BJ (cell line): ENCODE results near the gene DGKB. TPM values are rescaled to one million over a fixed set of nuclear protein-coding genes. Genes with fewer than 3 reads are reported as not detected.

Experiments used
- CTCF ChIA-PET: fragments of 350-600 bp; formaldehyde crosslinking; extraction: SDS; loops from one replicate; lab custom pipeline; 2021; ENCODE audit warnings: antibody characterized with exemption, inconsistent platforms; lab: Yijun Ruan, JAX
- POLR2A ChIA-PET: fragments of 300-600 bp; sonication (Branson Sonifier 250); formaldehyde crosslinking; extraction: SDS; loops from one replicate; lab custom pipeline; 2021; ENCODE audit warnings: antibody characterized with exemption; lab: Charles Lee
- DNase-seq: peaks from one replicate; pipeline ENCODE4 v3.0.0-alpha.2; 2011; ENCODE audit warnings: low read depth
- H3K27me3 ChIP-seq: 2 replicates; pipeline ENCODE4 v1.6.0; 2011; ENCODE audit warnings: low read length; ENCODE audit not compliant: control insufficient read depth, insufficient read depth
- H3K36me3 ChIP-seq: 2 replicates; pipeline ENCODE4 v1.5.1; 2011; ENCODE audit warnings: low read length; ENCODE audit not compliant: control insufficient read depth, insufficient read depth
- H3K4me3 ChIP-seq: 2 replicates; pipeline ENCODE4 v1.5.1; 2011; ENCODE audit warnings: low read depth, mild to moderate bottlenecking, control low read depth, low read length
- CTCF ChIP-seq: IDR thresholded peaks from 2 replicates; pipeline ENCODE4 v1.5.1; 2011; ENCODE audit warnings: low read depth, mild to moderate bottlenecking, control low read depth, inconsistent platforms, low read length, moderate library complexity; ENCODE audit not compliant: insufficient read depth
- polyA plus RNA-seq: library from polyadenylated mRNA; depleted of rRNA; stranded (reverse); fragments of >200 nt; gene quantifications from 2 replicates; pipeline ENCODE4 v1.2.3, GENCODE V29; 2011

Gene DGKB
- polyA plus RNA-seq, 1 experiment: 0.09 TPM

- ChIA-PET CTCF (no interaction called here), POLR2A (no interaction called here)
- no peak overlapping the region for H3K4me3 ChIP-seq
- no peak for DNase-seq
- H3K36me3 ChIP-seq: no peaks in the 10 kb centered on the region
- no peak for TF ChIP-seq CTCF
- no peaks in the 10 kb centered on the region for H3K27me3 ChIP-seq
Observed at GRCh38 chr7:14398526-14398925, 504.0 kb downstream of the DGKB start.

- TF ChIP-seq CTCF: no peak
- DNase-seq: no peak
- Histone ChIP-seq H3K27me3 (no peaks in the 10 kb centered on the region), H3K36me3 (no peaks in the 10 kb centered on the region), H3K4me3 (no peak overlapping the region)
- ChIA-PET CTCF (no interaction called here), POLR2A (no interaction called here)
Observed at GRCh38 chr7:14395860-14396259, 506.7 kb downstream of the DGKB start.

- ChIA-PET CTCF (no interaction called here), POLR2A (no interaction called here)
- no peak for TF ChIP-seq CTCF
- no peak for DNase-seq
- Histone ChIP-seq H3K4me3 (no peak overlapping the region), H3K36me3 (no peaks in the 10 kb centered on the region), H3K27me3 (no peaks in the 10 kb centered on the region)
Observed at GRCh38 chr7:14394786-14395185, 507.8 kb downstream of the DGKB start.

GRCh38 chr7:14389595-14389994 is 513.0 kb downstream of the DGKB start:
- CTCF ChIA-PET: interaction anchor here (0.5 to 0.7 kb wide), 2 partner anchors 204 to 250 kb away, joined by 3 read pairs; no protein-coding TSS in a partner anchor
- no peak for TF ChIP-seq CTCF
- Histone ChIP-seq H3K36me3 (no peaks in the 10 kb centered on the region), H3K4me3 (no peak overlapping the region), H3K27me3 (no peaks in the 10 kb centered on the region)
- DNase-seq: no peak
- POLR2A ChIA-PET: no interaction called here

- CTCF ChIA-PET: interaction anchor here (0.5 to 0.7 kb wide), 2 partner anchors 204 to 250 kb away, joined by 3 read pairs; no protein-coding TSS in a partner anchor
- H3K36me3 ChIP-seq: no peaks in the 10 kb centered on the region
- no peak for DNase-seq
- H3K27me3 ChIP-seq: no peaks in the 10 kb centered on the region
- POLR2A ChIA-PET: no interaction called here
- H3K4me3 ChIP-seq: no peak overlapping the region
- TF ChIP-seq CTCF: no peak
Observed at GRCh38 chr7:14389181-14389591, 513.4 kb downstream of the DGKB start.
